ENCODE data around the gene AP3D1. TPM values are rescaled to one million over a fixed set of nuclear protein-coding genes. Genes with fewer than 3 reads are reported as not detected.
A peak's percentile ranks its signal among the peaks of the same experiment; 100 is the strongest.

Gene AP3D1
- total and polyA plus RNA-seq, 4 donors, result 21.7 to 79.8 (median 59.6) TPM

DNA sequence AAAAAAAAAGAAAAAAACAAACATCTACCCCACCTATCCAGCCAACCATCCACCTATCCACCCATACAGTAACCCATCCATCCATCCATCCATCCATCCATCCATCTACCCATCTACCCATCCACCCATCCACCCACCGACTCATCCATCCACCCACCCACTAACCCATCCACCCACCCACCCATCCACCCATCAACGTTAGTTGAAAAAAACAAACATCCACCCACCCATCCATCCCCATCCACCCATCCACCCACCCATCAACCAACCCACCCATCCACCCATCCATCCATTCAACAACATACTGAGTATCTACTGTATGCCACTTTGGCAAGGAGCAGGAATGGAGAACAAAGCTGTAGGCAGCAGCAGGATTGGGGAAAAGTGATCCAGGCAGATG, 6.1 kb upstream of the AP3D1 start:
- WGBS, result 77% methylated on average over 2 of the region's 2 CpGs
- no peaks in the 10 kb centered on the region for H3K9me3 ChIP-seq (ENCODE audit: control insufficient read depth in 4 of 4, low read length in 3 of 4)

DNA sequence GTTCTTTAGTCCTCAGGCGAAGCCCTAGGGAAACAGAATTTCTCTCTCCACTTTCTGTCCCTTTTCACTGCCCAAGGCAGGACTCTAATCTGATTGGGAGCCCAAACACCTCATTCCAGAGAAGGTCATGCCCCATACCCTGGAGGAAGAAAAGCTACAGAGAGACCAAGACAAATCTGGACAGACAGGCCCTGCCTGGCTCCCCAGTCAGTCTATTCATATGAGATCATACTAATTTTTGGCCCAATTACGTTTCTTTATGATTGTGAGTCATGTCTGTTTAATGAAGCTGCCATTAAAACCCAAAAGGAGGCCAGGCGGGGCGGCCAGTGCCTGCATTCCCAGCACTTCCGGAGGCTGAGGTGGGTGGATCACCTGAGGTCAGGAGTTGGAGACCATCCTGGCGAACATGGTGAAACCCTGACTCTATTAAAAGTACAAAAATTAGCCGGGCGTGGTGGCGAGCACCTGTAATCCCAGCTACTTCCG, 3.3 kb upstream of the AP3D1 start:
- H3K9me3 ChIP-seq (ENCODE audit: control insufficient read depth in 4 of 4, low read length in 3 of 4), result no peaks in the 10 kb centered on the region
- peak overlapping the region in 1 of 2 donors; percentile 46 for H3K27ac ChIP-seq (ENCODE audit: low read depth in 1 of 2, low read length in 2 of 2)
- DNase-seq (ENCODE audit: low spot score), result no peak
- WGBS, result 84% methylated on average over 10 of the region's 10 CpGs
- no peak overlapping the region for H3K9ac ChIP-seq (ENCODE audit: low read depth in 1 of 2, low read length in 2 of 2)
- peaks cover 6 to 18% (median 14%) of the 10 kb centered on the region in 4 donors for H3K4me1 ChIP-seq (ENCODE audit: control insufficient read depth in 4 of 4, insufficient read depth in 4 of 4, low read length in 3 of 4)
- H3K27me3 ChIP-seq (ENCODE audit: control insufficient read depth in 4 of 4, insufficient read depth in 4 of 4, low read length in 3 of 4), result no peaks in the 10 kb centered on the region
- TF ChIP-seq, protein P1, sequence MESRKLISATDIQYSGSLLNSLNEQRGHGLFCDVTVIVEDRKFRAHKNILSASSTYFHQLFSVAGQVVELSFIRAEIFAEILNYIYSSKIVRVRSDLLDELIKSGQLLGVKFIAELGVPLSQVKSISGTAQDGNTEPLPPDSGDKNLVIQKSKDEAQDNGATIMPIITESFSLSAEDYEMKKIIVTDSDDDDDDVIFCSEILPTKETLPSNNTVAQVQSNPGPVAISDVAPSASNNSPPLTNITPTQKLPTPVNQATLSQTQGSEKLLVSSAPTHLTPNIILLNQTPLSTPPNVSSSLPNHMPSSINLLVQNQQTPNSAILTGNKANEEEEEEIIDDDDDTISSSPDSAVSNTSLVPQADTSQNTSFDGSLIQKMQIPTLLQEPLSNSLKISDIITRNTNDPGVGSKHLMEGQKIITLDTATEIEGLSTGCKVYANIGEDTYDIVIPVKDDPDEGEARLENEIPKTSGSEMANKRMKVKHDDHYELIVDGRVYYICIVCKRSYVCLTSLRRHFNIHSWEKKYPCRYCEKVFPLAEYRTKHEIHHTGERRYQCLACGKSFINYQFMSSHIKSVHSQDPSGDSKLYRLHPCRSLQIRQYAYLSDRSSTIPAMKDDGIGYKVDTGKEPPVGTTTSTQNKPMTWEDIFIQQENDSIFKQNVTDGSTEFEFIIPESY (IDR thresholded peaks at IDR 0.05), result no peak
- H3K36me3 ChIP-seq (ENCODE audit: control insufficient read depth in 4 of 4, insufficient read depth in 3 of 4, low read depth in 1 of 4, low read length in 3 of 4), result no peaks in the 10 kb centered on the region
- no peak overlapping the region for H3K4me3 ChIP-seq (ENCODE audit: low read depth in 1 of 3, low read length in 3 of 3)

More for the DNA sequence above, 6.1 kb upstream of the AP3D1 start:
- Histone ChIP-seq H3K27me3 (ENCODE audit: control insufficient read depth in 4 of 4, insufficient read depth in 4 of 4, low read length in 3 of 4) (no peaks in the 10 kb centered on the region), H3K4me1 (ENCODE audit: control insufficient read depth in 4 of 4, insufficient read depth in 4 of 4, low read length in 3 of 4) (peaks cover 0 to 7% (median 2%) of the 10 kb centered on the region in 4 donors), H3K36me3 (ENCODE audit: control insufficient read depth in 4 of 4, insufficient read depth in 3 of 4, low read depth in 1 of 4, low read length in 3 of 4) (no peaks in the 10 kb centered on the region), H3K27ac (ENCODE audit: low read depth in 1 of 2, low read length in 2 of 2) (no peak overlapping the region), H3K9ac (ENCODE audit: low read depth in 1 of 2, low read length in 2 of 2) (no peak overlapping the region), H3K4me3 (ENCODE audit: low read depth in 1 of 3, low read length in 3 of 3) (no peak overlapping the region)
- TF ChIP-seq JUND (IDR thresholded peaks at IDR 0.05) (no peak), GABPA (IDR thresholded peaks at IDR 0.05 in 1 of 2, conservative IDR thresholded peaks at IDR 0.05 in 1 of 2) (no peak), HNF4A (conservative IDR thresholded peaks at IDR 0.05) (no peak), FOXA2 (IDR thresholded peaks at IDR 0.05) (no peak), RXRA (IDR thresholded peaks at IDR 0.05) (no peak), TAF1 (conservative IDR thresholded peaks at IDR 0.05) (no peak), RAD21 (IDR thresholded peaks at IDR 0.05) (no peak), HNF4G (IDR thresholded peaks at IDR 0.05) (no peak)
- TF ChIP-seq, protein P2, sequence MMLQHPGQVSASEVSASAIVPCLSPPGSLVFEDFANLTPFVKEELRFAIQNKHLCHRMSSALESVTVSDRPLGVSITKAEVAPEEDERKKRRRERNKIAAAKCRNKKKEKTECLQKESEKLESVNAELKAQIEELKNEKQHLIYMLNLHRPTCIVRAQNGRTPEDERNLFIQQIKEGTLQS (IDR thresholded peaks at IDR 0.05), result no peak
- TF ChIP-seq, protein P3, sequence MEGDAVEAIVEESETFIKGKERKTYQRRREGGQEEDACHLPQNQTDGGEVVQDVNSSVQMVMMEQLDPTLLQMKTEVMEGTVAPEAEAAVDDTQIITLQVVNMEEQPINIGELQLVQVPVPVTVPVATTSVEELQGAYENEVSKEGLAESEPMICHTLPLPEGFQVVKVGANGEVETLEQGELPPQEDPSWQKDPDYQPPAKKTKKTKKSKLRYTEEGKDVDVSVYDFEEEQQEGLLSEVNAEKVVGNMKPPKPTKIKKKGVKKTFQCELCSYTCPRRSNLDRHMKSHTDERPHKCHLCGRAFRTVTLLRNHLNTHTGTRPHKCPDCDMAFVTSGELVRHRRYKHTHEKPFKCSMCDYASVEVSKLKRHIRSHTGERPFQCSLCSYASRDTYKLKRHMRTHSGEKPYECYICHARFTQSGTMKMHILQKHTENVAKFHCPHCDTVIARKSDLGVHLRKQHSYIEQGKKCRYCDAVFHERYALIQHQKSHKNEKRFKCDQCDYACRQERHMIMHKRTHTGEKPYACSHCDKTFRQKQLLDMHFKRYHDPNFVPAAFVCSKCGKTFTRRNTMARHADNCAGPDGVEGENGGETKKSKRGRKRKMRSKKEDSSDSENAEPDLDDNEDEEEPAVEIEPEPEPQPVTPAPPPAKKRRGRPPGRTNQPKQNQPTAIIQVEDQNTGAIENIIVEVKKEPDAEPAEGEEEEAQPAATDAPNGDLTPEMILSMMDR (IDR thresholded peaks at IDR 0.05; ENCODE audit: low read depth, low read length, missing input control), result no peak
- TF ChIP-seq, protein P1 (IDR thresholded peaks at IDR 0.05), result no peak
- no peak for DNase-seq (ENCODE audit: low spot score)
